HG02610 (cell line): Measurements from ENCODE around the gene SPOPL.
A peak's percentile ranks its signal among the peaks of the same experiment; 100 is the strongest.
"Not testable (repeated sequence)": the region's sequence is repeated elsewhere in the genome, so short reads cannot be mapped to it uniquely, and the experiment has no call there.

Experiments used
- ATAC-seq: cut with Tn5 transposase; IDR thresholded peaks from one replicate; pipeline ENCODE4 v1.9.1; 2021; ENCODE audit warnings: mild to moderate bottlenecking, moderate library complexity; ENCODE audit not compliant: unreplicated experiment

SPOPL gene

DNA sequence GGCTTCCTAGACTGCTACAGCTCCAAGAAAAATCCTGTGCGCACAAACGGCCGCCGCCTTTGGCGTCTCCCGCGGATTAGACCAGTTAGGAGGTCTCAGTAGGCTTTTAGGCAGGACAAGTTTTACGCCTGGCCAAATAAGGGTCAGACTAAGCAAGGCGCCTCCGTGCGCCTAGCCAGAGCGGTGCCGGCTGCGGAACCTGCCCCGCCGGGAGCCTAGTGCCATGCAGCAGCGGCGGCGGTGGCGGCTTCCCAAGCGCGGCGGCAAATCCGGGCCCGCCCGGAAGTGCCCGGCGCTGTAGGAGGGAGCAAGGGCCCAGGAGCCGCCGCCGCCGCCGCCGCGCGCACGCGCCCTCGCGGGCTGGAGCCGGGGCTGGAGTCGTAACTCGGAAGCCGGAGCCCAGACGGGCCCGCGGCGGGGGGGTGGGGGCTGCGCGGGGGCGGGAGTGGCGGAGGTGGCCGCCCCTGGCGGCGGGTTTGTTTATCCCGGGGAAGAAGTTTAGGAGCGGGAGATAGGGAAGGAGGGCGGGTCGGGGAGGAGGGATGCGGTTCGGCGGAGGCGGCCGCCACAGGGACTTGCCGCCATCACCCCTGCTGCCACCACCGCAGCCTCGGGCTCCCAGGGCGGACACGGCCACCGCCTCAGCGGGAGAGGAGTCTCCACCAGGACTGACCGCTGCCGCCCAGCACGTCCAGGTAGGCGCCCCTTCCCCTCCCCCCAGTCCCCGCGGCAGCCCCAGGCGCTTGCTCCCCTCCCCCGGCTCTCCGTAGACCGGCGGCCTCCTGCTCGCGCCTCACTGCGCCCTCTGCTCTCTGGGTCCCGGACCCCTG, at the start of gene SPOPL:
Gene SPOPL (plus strand): TSS at position 346 of the 830 bp plus-strand sequence. CDS start 48,447 bp downstream, outside the sequence.
- peak; percentile 81 for ATAC-seq

DNA sequence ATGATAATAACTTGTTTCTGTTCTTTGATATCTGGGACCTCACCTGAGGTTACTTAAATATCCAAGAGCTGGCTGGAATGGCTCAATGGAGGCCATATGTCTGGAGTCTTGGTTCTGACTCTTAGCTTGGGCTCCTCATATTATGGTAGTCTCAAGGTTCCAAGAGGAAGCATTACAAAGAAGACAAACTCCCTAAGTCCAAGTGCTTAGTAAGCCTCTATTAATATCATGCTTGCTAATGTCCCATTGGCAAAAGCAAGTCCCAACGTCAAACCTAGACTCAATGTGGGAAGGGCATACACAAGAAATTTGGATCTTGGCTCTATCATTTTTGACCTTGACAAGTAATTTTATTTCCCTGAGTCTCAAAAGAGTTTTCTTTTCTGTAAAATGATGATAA, 49.2 kb upstream of the SPOPL start:
- ATAC-seq = no peak

DNA sequence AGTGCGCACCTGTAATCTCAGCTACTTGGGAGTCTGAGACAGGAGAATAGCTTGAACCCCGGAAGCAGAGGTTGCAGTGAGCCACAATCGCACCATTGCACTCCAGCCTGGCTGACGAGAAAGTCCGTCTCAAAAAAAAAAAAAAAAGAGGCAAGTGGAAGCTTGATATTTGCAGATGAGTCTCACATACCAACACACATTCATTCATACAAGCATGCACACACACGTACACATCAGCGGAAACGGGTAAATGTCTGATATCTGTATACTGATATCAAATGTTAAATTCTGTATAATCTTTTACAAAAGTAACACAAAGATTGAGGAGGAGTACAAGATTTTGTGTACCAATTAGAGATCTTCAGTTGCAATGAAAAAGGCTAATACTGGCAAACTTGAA, 47.8 kb upstream of the SPOPL start:
- ATAC-seq = no peak

DNA sequence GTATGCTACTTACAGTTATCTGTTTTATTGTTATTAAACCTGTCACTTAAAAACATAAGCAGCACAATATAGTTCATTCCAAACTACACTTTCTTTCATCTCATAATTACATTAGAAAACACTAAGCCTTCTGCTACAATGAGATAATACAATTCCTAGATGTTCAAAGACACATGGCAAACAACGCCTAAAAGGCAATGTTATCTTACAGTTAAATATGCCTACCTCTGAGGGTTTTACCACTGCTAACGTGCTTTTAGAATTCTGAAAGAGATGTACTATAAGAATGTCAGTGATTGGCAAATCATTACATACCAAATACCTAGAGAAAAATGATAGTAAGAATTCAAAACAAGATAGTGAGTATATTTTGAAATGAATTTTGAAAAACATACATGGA, 46.8 kb upstream of the SPOPL start:
- ATAC-seq = no peak

DNA sequence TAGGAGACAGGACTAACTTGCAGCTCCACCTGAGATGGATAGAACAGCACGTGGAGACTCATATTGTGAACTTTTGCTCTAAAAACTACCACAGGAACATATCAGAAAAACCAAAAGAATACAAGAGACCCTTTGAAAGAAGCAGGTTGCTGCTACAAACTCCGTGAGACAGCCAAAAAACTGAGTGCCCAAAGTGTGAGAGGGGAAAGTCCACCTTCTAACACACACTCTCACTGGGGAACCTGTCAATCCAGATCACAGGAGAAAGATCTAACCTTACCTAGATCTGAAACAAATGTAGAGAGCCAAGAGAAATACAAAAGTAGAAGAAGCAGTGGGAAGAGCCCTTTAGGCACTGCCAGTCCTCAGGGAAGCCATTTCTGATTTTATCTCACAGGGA, 46.3 kb upstream of the SPOPL start:
- ATAC-seq = no peak

DNA sequence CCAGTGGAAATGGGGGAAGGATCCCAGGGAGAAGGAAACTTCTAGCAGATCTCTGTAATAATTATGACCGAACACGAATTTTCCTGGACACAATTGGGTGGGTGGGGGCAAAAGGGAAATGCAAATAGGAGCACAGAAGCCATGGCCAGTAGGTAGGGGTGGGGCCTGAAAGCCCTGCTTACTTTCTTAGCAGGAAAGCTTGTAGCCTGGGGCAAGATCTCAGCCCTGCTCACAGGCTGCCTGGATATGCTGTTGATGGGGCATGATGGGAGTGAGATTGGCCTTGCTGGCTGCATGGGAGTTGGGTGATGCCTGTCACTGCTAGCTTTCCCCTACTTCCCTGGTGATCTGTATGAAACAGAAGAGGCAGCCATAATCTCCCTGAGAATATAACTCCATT, 45.9 kb upstream of the SPOPL start:
- no peak for ATAC-seq

DNA sequence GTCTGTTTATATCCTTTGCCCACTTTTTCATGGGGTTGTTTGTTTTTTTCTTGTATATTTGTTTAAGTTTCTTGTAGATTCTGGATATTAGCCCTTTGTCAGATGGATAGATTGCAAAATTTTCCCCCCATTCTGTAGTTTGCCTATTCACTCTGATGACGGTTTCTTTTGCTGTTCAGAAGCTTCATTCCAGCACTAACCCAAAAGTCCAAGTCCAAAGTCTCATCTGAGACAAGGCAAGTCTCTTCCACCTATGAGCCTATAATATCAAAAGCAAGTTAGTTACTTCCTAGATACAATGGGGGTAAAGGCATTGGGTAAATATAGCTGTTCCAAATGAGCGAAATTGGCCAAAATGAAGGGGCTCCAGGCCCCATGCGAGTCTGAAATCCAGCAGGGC, 38.9 kb upstream of the SPOPL start:
- ATAC-seq = not testable (repeated sequence)

DNA sequence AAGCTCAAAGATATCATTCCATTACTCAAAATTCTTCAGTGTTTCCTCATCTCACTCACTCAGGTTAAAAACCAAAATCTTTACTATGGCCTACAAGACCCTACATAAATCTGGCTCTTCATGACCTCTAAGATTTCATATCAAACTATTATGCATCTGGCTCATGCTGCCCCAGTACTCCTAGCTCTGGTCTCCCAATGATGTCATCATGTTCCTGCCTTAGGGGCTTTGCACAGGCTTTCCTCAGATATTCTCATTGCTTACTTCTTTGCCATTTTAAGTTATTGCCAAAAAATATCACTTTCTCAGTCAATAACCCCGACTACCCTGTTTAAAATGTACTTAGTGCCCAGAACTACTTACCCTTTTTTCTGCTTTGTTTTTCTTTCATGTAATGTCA, 33.0 kb upstream of the SPOPL start:
- no peak for ATAC-seq

DNA sequence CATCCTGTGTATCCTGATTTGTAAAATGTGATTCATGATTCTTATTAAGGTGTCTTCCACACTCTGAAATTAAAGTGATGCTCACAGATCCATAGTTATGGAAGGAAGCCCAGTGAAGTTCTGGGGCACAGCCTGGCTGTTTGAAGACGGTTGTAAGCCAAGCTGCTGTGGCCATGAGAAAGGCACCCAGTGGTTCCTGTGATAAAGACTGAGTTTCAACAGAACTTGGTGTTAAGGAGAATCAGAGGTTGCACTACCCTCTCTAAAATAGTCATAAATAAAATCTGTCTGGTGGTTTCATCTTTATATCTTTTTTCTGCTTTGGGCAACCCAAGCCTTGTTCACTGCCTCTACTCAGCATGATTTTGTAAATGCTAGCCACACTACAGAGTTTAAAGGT, 32.2 kb upstream of the SPOPL start:
- ATAC-seq = no peak

DNA sequence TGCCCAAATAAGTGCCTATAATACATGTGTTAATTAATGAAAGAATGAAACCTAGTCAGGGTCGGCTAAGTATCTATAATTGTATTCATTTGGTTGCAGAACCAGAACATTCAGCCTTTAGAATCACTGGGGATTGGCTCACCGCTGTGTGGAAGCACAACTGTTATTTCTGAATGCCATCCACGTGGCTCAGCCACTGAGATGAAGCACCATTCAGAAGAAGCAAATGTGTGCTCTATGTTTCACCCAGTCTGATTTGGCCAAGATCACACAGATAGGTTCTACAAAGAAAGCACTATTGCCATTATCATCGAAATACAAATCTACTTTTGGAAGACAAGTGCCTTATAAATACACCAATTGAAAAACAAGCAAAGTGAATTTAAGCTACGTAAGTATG, 30.6 kb upstream of the SPOPL start:
- no peak for ATAC-seq

DNA sequence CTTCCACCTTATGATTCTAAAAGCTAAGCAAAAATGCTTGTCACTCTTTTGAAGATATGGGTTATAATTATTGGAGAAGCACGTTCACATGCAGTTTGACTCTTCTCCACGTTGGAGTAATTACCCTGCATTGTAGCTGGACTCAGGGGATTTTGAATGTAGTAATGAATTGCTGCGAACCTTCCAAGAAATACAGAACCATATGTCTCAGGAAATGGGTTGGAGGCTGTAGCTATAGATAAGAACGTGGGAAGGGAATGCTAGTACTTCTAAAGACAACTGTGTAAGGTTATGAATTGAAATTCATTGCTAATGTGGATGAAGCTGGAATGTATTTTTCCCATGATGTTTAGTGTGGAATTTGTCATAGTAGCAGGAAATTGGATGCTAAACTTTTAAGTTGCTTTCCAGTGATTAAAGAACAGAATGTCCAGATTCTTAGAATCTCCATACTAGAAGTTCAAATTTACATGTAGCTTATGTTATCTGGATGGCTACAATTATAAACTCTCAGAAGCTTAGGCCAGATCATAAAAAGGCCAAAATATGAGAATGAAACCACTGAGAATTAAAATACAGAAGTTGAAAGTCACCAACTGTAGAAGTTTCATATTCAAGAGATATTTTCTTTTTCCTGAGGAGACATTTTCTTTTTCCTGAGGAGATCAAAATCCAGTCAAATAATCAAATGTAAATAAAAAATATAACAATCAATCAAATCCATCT, 27.3 kb upstream of the SPOPL start:
- no peak for ATAC-seq

DNA sequence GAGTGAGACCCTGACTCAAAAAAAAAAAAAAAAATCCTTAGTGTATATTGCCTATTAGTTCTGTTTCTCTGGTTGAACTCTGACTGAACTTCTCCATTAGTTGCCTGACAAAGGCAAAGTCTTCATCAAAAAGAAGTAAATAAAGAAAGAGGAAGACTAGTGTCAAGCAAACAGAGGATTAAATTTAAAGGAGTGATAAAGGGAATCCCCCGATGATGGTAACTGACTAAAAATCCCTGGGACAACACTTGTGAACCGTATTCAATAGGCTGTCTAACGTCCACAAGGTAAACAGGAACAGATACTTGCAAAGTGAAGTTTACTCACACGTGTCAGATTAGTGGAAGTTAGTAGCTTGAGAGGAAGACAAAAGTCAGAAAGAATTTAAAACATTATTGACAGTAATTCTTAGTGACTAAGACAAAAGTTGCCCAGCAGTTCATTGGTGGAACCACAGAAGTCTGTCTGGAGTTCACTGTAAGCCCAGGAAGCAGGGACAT, 26.2 kb upstream of the SPOPL start:
- peak; percentile 94 for ATAC-seq

DNA sequence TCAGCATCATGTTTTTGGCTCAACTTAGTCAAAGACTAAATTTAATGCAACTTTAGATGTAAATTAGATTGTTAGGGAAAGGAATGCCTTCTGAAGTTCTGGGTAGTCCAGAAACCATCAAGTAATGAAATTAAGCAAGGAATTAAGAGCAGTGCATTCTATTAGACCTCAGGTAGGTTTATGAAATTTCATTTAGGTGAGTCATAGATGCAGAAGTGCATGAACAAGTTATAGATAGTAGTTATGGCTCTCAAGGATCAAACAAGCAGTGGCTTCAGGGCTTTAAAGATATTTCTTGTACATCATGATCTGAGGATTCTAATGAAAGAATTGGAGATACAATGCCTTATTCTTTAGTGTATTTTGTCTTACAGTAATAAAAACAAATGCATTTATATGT, 25.4 kb upstream of the SPOPL start:
- no peak for ATAC-seq

DNA sequence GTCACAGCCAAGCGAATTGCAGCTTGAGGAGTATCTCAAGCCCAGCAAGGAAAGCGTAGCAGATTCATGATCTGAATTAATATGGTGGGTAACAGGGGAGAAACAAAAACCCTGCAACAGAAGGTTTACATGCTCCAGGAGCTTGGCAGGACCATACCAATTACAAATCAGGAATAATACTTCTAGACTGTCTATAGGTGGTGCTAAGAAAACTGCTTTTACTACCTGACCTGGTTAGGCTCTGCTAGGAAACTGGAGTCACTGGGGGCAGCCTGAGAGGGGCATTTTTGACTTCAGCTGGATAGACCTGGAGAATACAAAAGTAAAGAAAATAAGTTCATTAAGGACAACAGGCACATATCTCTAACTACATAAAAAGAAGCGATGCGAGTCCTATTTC, 24.6 kb upstream of the SPOPL start:
- ATAC-seq = no peak

DNA sequence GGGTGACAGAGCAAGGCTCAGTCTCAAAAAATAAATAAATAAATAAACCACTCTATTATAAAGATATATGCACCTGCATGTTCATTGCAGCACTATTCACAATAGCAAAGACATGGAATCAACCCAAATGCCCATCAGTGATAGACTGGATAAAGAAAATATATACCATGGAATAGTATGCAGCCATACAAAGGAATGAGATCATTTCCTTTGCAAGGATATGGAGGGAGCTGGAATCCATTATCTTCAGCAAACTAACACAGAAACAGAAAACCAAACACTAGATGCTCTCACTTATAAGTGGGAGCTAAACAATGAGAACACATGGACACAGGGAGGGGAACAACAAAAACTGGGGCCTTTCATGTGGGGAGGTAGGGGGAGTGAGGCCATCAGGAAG, 18.8 kb upstream of the SPOPL start:
- ATAC-seq = not testable (repeated sequence)

DNA sequence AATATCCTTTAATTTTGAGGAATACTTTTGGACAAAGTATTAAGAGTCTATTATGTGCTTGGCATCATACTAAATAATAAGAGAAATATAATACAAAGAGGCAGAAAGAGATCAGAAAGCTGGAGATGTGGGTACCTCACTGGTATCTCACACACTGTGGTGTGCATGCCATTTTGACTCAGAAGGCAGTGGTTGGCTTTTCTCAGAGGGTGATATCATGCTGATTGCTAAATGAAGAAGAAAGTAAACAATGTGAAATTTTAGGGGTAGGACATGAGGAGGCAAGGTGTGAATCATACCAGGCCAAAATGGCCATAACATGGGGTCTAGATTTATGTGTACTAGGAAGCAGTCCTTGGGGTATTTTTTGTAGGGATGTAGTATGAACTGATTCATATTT, 16.6 kb upstream of the SPOPL start:
- no peak for ATAC-seq

DNA sequence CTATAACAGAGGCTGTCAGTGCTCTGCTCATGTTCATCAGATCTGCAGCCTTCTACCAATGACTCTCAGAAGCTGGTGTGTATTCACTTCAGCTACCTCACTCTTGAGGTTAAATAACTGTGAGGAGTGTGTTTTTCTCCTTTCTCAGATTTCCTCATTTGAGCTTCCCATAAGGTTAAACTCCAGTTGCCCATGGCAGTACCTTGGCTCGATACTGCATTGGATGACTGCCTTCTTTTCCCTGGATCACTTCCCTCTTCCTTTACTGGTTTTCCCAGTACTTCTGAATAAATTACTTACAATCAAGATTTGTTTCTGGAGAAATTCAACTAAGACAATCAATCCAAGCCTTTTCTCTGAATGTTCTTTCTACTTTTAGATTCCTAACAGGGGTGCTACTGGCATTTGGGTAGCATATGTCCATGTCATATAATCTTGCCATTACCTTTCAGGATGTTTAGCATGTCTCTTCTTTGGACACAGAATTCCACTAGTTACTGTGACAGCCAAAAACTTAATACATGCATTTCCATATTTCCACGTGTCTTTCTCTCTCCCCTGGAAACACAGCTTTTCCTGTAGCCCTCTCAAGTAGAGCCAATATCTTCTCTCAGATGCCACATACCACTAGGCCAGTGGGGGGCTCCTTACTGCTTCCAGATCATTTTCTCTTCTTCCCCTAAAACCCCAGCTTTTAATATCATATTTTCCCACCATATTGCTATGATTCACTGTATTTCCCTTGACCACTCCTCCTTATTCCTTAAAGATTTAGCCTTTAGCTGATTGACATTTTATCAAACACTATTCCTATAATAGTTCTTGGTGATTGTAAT, 15.0 kb upstream of the SPOPL start:
- ATAC-seq = no peak

DNA sequence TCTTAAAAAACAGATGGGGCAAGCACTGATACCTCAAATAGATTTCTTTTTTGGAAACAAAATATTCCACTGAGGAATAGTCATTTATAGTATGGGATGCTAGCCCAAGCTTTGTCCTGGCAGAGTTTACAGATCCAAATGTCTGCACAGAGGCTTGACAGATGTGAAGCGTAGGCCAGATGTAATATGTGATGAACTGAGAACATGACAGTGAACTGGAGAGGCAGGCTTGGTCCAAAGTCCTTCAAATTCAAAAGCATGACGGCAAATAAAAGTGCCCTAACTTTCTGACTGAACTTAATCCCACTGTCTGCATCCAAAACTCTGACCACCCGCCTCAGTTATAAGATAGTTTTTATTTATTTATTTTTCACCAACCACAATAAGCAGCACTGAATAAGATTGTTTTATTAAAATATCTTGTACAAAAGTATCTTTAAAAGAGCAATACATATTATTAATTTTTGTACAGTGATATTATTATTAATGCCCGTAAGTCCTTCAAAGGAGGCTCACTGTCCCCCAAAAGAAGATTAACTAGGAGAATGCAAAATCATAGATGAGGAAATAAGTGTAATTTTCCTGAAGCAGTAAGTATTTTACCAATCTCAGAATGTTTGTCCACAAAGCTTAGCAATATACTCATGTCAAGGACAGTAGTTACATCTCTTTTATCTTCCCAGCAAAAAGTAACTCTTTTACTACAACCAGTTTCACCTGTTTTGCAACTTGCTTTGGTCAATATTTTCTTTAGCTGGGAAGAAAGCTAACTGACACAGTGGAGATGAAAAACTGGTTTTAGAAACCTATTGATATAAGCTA, 10.7 kb upstream of the SPOPL start:
- ATAC-seq = no peak

DNA sequence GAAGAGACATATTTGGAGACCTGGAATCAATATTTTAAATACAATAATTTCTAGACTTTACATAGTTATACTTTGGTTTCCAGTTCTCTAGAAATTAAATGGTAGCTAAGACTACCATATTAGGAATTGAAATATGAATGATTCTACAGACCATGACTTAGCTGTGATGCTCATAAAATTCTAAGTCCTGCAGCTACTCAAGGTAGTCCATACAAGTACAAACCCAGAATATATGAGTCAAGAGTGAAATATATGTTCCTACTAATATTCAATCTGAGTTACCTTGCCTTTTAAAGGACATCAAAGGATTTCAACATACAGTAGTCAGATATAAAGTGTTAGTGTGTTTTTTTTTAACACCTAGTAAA, 10.1 kb upstream of the SPOPL start:
- no peak for ATAC-seq

DNA sequence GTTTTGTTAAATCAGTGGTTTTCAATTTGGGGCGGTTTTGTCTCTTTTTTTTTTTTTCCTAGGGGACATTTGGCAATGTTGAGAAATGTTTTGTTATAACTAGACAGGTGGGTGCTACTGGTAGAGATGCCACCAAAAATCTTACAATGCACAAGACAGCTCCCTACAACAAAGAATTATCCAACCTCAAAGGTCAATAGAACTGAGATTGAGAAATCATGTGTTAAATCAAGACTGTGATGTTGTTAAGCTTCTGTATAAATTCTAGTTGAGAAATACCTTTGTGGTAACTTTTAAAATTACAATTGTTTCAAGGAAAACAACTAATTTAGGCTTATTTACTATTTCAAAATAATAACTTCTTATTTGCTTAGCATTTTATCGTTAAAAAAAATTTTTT, 9.4 kb upstream of the SPOPL start:
- no peak for ATAC-seq

DNA sequence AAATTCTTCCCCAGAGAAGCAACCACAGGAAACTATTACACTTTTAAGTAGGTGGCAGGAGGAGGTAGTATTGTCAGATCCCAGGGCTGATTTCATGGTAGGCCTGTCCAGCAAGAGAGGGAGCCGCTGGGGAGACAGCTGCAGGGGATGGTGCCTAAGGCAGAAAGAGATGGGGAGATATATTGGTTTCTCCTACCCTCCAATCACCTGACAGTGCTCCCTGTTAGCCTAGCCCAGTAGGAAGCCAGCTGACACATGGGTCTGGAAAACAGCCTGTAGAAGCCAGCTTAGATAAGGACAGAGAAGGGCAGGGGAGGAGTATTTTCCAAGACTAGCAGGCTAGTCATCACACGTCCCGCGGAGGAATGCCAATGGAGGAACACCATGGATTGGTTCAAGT, 8.2 kb upstream of the SPOPL start:
- ATAC-seq = no peak
